HepG2 (cell line): ENCODE data around the gene SETD1A. TPM values are rescaled to one million over a fixed set of nuclear protein-coding genes. Genes with fewer than 3 reads are reported as not detected.

ENCODE experiments used
- ATAC-seq: fragments of 200-7000 bp; cut with Tn5 transposase; 3 replicates; pipeline ENCODE4 v1.9.1; 2020; ENCODE audit warnings: mild to moderate bottlenecking, moderate library complexity
- BruUV-seq: library from RNA; stranded (reverse); fragments of 400-500 nt; replicated peaks from 2 replicates; lab custom pipeline; 2021; lab: Mats Ljungman, UMichigan
- CTCF ChIA-PET: fragments of 300-600 bp; formaldehyde crosslinking; extraction: SDS; loops from one replicate; lab custom pipeline; 2021; ENCODE audit warnings: low total read pairs, inconsistent platforms, low intra/inter-chr PET ratio; lab: Yijun Ruan, JAX
- POLR2A ChIA-PET: fragments of 350-600 bp; sonication (Branson Sonifier 250); formaldehyde crosslinking; loops from one replicate; lab custom pipeline; 2020; ENCODE audit warnings: antibody characterized with exemption, inconsistent platforms; lab: Yijun Ruan, JAX
- DNase-seq: peaks from one replicate; pipeline ENCODE4 v3.0.0-alpha.2; 2015; ENCODE audit warnings: low spot score
- FAIRE-seq: peaks from 3 replicates; lab custom pipeline; 2011; peaks lifted over from hg19 to GRCh38; lab: Jason Lieb, UNC
- H2AFZ ChIP-seq: one replicate; pipeline ENCODE4 v1.6.1; 2011; ENCODE audit warnings: low read length, inconsistent platforms
- H3K27ac ChIP-seq: fragments of 300-600 bp; 3 replicates; pipeline ENCODE4 v1.8.0; 2011; ENCODE audit warnings: mixed run types, mild to moderate bottlenecking, mixed read lengths, low read length, inconsistent platforms; ENCODE audit not compliant: insufficient read depth; ENCODE audit errors: extremely low read length
- H3K27me3 ChIP-seq, 2 experiments: fragments of 200-600 bp in 1 of 2; 2 replicates in 1 of 2; 3 replicates in 1 of 2; pipeline versions ENCODE4 v1.6.0 to v1.8.0; 2011; ENCODE audit warnings: low read length in 2 of 2, mild to moderate bottlenecking in 2 of 2, moderate library complexity in 2 of 2, inconsistent platforms in 1 of 2; ENCODE audit not compliant: insufficient read depth in 2 of 2, control insufficient read depth in 1 of 2
- H3K36me3 ChIP-seq, 2 experiments: fragments of 200-600 bp in 1 of 2; replicated peaks in 1 of 2; 2 replicates in 1 of 2; 3 replicates in 1 of 2; pipeline versions ENCODE4 v1.5.1 to v1.8.0; 2011; ENCODE audit warnings: low read length in 2 of 2, inconsistent platforms in 1 of 2; ENCODE audit not compliant: insufficient read depth in 2 of 2, control insufficient read depth in 1 of 2
- H3K4me1 ChIP-seq: 2 replicates; pipeline ENCODE4 v1.5.1; 2012; ENCODE audit warnings: low read length, inconsistent platforms; ENCODE audit not compliant: insufficient read depth
- H3K4me2 ChIP-seq: 2 replicates; pipeline ENCODE4 v1.6.0; 2011; ENCODE audit warnings: low read depth, low read length, inconsistent platforms
- H3K4me3 ChIP-seq, 3 experiments: fragments of 200-600 bp in 1 of 3; sonication (generic), shearing (Covaris generic) in 1 of 3; replicated peaks in 1 of 3; 2 replicates each; pipeline ENCODE4 v1.5.1; 2011 to 2016; ENCODE audit warnings: low read length in 3 of 3, inconsistent platforms in 2 of 3, low read depth in 2 of 3, mild to moderate bottlenecking in 2 of 3, control low read depth in 1 of 3, mixed read lengths in 1 of 3; ENCODE audit not compliant: insufficient read depth in 1 of 3
- H3K79me2 ChIP-seq: one replicate; pipeline ENCODE4 v1.6.1; 2011; ENCODE audit warnings: low read length, inconsistent platforms; ENCODE audit not compliant: insufficient read depth
- H3K9ac ChIP-seq: 2 replicates; pipeline ENCODE4 v1.6.0; 2011; ENCODE audit warnings: mild to moderate bottlenecking, low read depth, low read length, inconsistent platforms; ENCODE audit not compliant: insufficient read depth
- H3K9me3 ChIP-seq: 2 replicates; pipeline ENCODE4 v1.5.1; 2012; ENCODE audit warnings: mild to moderate bottlenecking, low read length
- H4K20me1 ChIP-seq: 2 replicates; pipeline ENCODE4 v1.6.0; 2011; ENCODE audit warnings: inconsistent platforms, mild to moderate bottlenecking, low read length, moderate library complexity; ENCODE audit not compliant: insufficient read depth
- CBFB ChIP-seq: sonication (generic); formaldehyde crosslinking; IDR thresholded peaks from 2 replicates; pipeline ENCODE4 v1.4.0; 2020; ENCODE audit warnings: missing genetic modification reagents
- CREBL2 ChIP-seq: sonication (generic); formaldehyde crosslinking; IDR thresholded peaks from 2 replicates; pipeline ENCODE4 v1.8.1; 2023; ENCODE audit warnings: missing genetic modification reagents, mild to moderate bottlenecking, borderline replicate concordance
- CSRNP2 ChIP-seq: sonication (generic); formaldehyde crosslinking; conservative IDR thresholded peaks from 2 replicates; pipeline ENCODE4 v1.8.0; 2022; ENCODE audit warnings: low read depth, missing genetic modification reagents
- EHMT2 ChIP-seq: fragments of 200-600 bp; sonication (generic); IDR thresholded peaks from 2 replicates; pipeline ENCODE4 v1.7.0; 2017; ENCODE audit warnings: antibody characterized with exemption, low read depth, low read length, borderline replicate concordance
- MED13 ChIP-seq: sonication (generic); formaldehyde crosslinking; IDR thresholded peaks from 2 replicates; pipeline ENCODE4 v1.5.0; 2020; ENCODE audit warnings: missing genetic modification reagents
- MYC ChIP-seq: sonication (generic); formaldehyde crosslinking; IDR thresholded peaks from 2 replicates; pipeline ENCODE4 v1.9.0; 2021; ENCODE audit warnings: missing genetic modification reagents, borderline replicate concordance
- RNF219 ChIP-seq: sonication (generic); formaldehyde crosslinking; IDR thresholded peaks from 2 replicates; pipeline ENCODE4 v1.5.0; 2020; ENCODE audit warnings: mild to moderate bottlenecking, missing genetic modification reagents
- SAP130 ChIP-seq: IDR thresholded peaks from 2 replicates; pipeline ENCODE4 v1.6.1; 2016; ENCODE audit warnings: low read depth
- WIZ ChIP-seq: sonication (generic); formaldehyde crosslinking; IDR thresholded peaks from 2 replicates; pipeline ENCODE4 v1.5.1; 2020; ENCODE audit warnings: mild to moderate bottlenecking, missing genetic modification reagents
- ZHX1 ChIP-seq: sonication (generic); formaldehyde crosslinking; IDR thresholded peaks from 2 replicates; pipeline ENCODE4 v1.8.1; 2022; ENCODE audit warnings: low read depth, mild to moderate bottlenecking, missing genetic modification reagents
- ZNF704 ChIP-seq: sonication (generic); formaldehyde crosslinking; IDR thresholded peaks from 2 replicates; pipeline ENCODE4 v1.8.1; 2023; ENCODE audit warnings: mild to moderate bottlenecking, inconsistent platforms, moderate library complexity, missing genetic modification reagents, borderline replicate concordance
- ZNF780A ChIP-seq: sonication (generic); formaldehyde crosslinking; IDR thresholded peaks from 2 replicates; pipeline ENCODE4 v1.8.0; 2022; ENCODE audit warnings: mild to moderate bottlenecking, missing genetic modification reagents, moderate library complexity
- WGBS: methylation state at CpG from one replicate; pipeline ENCODE4 v1.1.6; 2017; ENCODE audit warnings: low lambda C conversion rate; 5-methylcytosine and 5-hydroxymethylcytosine counted together
- in situ Hi-C: cut with HindIII; loops from 2 replicates; pipeline ENCODE4 v1.10.0; 2017; ENCODE audit warnings: low pct_unique_long_range_greater_than_20kb; ENCODE audit not compliant: extremely low pct_ligation_motif_present
- intact Hi-C: fragments of 100-400 bp; cut with micrococcal nuclease; formaldehyde crosslinking; loops from one replicate; pipeline ENCODE4 v1.10.0; 2022; ENCODE audit not compliant: unreplicated experiment
- polyA plus RNA-seq, 8 experiments: library from polyadenylated mRNA; depleted of rRNA in 3 of 8; stranded (reverse) in 7 of 8; unstranded in 1 of 8; fragments of >200 nt; fragmentation: Illumina TruSeq in 4 of 8; extraction: Trizol in 4 of 8; gene quantifications; 2 replicates each; pipeline versions ENCODE4 v1.2.1 to v1.2.3, GENCODE V29; 2011 to 2016; ENCODE audit warnings: low read depth in 4 of 8, missing spikeins in 1 of 8, mixed read lengths in 1 of 8; ENCODE audit not compliant: insufficient read depth in 1 of 8
- total RNA-seq, 5 experiments: library from RNA; depleted of rRNA; stranded (reverse); fragments of >200 nt; fragmentation: Illumina TruSeq; extraction: Trizol; gene quantifications; 2 replicates each; pipeline ENCODE4 v1.2.3, GENCODE V29; 2016; ENCODE audit warnings: low read depth in 1 of 5

Gene SETD1A
- total and polyA plus RNA-seq, 2 of the 13 experiments (the other 11 are each of a cell fraction or from before 2014, with no cell fraction given), result 3.8 to 5.6 TPM

GRCh38 chr16:30948667-30949649 is 8.6 kb upstream of the SETD1A start, which contains the start of gene ORAI3:
TSS of gene ORAI3 (plus strand) at chr16:30949068. CDS start at chr16:30949290, 222 bp downstream.
- peak; percentile 48 for ATAC-seq
- H4K20me1 ChIP-seq, result no peaks in the 10 kb centered on the region
- H3K9me3 ChIP-seq, result no peaks in the 10 kb centered on the region
- FAIRE-seq, result peak; percentile 37
- DNase-seq, result no peak
- no peak within 1 kb of the TSS for H2AFZ ChIP-seq
- H3K4me2 ChIP-seq, result peak within 1 kb of the TSS; percentile 98
- H3K27me3 ChIP-seq, result no peaks in the 10 kb centered on the region; a peak in 1 of 5 replicates
- peak within 1 kb of the TSS; percentile 91 for H3K9ac ChIP-seq
- H3K27ac ChIP-seq, result peak within 1 kb of the TSS; percentile 74
- ChIA-PET CTCF (no interaction called here), POLR2A (interaction anchor here (0.7 to 2.1 kb wide), 11 partner anchors 8 to 232 kb away, joined by 3 to 8 read pairs (median 6); partner anchors contain the start of genes FBXL19, KAT8, ZNF646 and ZNF668)
- H3K79me2 ChIP-seq, result peaks cover 5% of the 10 kb centered on the region
- intact Hi-C loops, result loop anchor here (1.0 kb wide), 1 partner anchor 27 kb away; no protein-coding TSS in a partner anchor
- in situ Hi-C loops, result no loop called here
- 3% methylated on average over 42 of the region's 70 CpGs for WGBS
- peak within 1 kb of the TSS; percentile 74 to 93 (median 88) for H3K4me3 ChIP-seq
- H3K36me3 ChIP-seq, result peaks cover under 1 to 10% of the 10 kb centered on the region in 2 experiments; a peak in 3 of 5 replicates
- H3K4me1 ChIP-seq, result peaks cover 35% of the 10 kb centered on the region
- no TSS peak for BruUV-seq
- TF ChIP-seq ZNF780A, result 0 out of 2 replicates have a peak, but pooled peaks have one; percentile 75
- TF ChIP-seq ZHX1 (CRISPR knock-in tag), result peak; percentile 62; the same call in 1 of the 2 replicates
- TF ChIP-seq CSRNP2 (CRISPR knock-in tag), result no peak
- TF ChIP-seq SAP130, result peak; percentile 53
- no peak for TF ChIP-seq WIZ (CRISPR knock-in tag)
- no peak for TF ChIP-seq CREBL2 (CRISPR knock-in tag)
- no peak for TF ChIP-seq EHMT2
- no peak; the same call in 1 of the 2 replicates for TF ChIP-seq RNF219 (CRISPR knock-in tag)
- TF ChIP-seq CBFB (CRISPR knock-in tag), result no peak
- TF ChIP-seq MED13 (CRISPR knock-in tag), result no peak
- TF ChIP-seq ZNF704 (CRISPR knock-in tag), result no peak
- peak; percentile 78; the same call in 1 of the 2 replicates for TF ChIP-seq MYC (CRISPR knock-in tag)
